H1 (cell line): ENCODE results near the gene ST6GALNAC3. TPM values are rescaled to one million over a fixed set of nuclear protein-coding genes. Genes with fewer than 3 reads are reported as not detected.
A peak's percentile ranks its signal among the peaks of the same experiment; 100 is the strongest.

Experiments
- CTCF ChIA-PET: fragments of 300-600 bp; sonication (Branson Sonifier 250); formaldehyde crosslinking; loops from one replicate; lab custom pipeline; 2021; ENCODE audit not compliant: partially characterized antibody; lab: Charles Lee
- POLR2A ChIA-PET: fragments of 300-600 bp; sonication (Branson Sonifier 250); formaldehyde crosslinking; loops from one replicate; lab custom pipeline; 2021; ENCODE audit warnings: inconsistent platforms; ENCODE audit not compliant: partially characterized antibody; lab: Charles Lee
- DNase-seq, 2 experiments: peaks; one replicate each; pipeline versions ENCODE4 v3.0.0 to v3.0.0-alpha.2; 2010 to 2022; ENCODE audit warnings: low spot score in 2 of 2, low read depth in 1 of 2, mixed read lengths in 1 of 2
- FAIRE-seq: peaks from 2 replicates; lab custom pipeline; 2011; peaks lifted over from hg19 to GRCh38; lab: Jason Lieb, UNC
- H2AFZ ChIP-seq: 2 replicates; pipeline ENCODE4 v1.8.1; 2012; ENCODE audit warnings: low read length, inconsistent platforms
- H2AK5ac ChIP-seq: 2 replicates; pipeline ENCODE4 v1.6.1; 2013; ENCODE audit warnings: low read depth, low read length
- H2BK120ac ChIP-seq: replicated peaks from 2 replicates; pipeline ENCODE3; 2013; ENCODE audit warnings: low read depth, low read length, inconsistent platforms
- H2BK12ac ChIP-seq: 2 replicates; pipeline ENCODE4 v1.6.1; 2013; ENCODE audit warnings: low read depth, low read length
- H2BK15ac ChIP-seq: 2 replicates; pipeline ENCODE4 v1.6.1; 2013; ENCODE audit warnings: low read length
- H2BK20ac ChIP-seq: 2 replicates; pipeline ENCODE4 v1.6.1; 2013; ENCODE audit warnings: low read length
- H2BK5ac ChIP-seq: 2 replicates; pipeline ENCODE4 v1.6.1; 2013; ENCODE audit warnings: low read depth, low read length
- H3K14ac ChIP-seq: 2 replicates; pipeline ENCODE4 v1.6.1; 2013; ENCODE audit warnings: inconsistent platforms; ENCODE audit not compliant: insufficient read length
- H3K18ac ChIP-seq: 2 replicates; pipeline ENCODE4 v1.6.1; 2013; ENCODE audit warnings: low read length; ENCODE audit errors: extremely low read depth
- H3K23ac ChIP-seq: 2 replicates; pipeline ENCODE4 v1.6.1; 2013; ENCODE audit warnings: inconsistent platforms; ENCODE audit not compliant: insufficient read length
- H3K23me2 ChIP-seq: 2 replicates; pipeline ENCODE4 v1.6.1; 2013; ENCODE audit warnings: low read depth, low read length
- H3K27ac ChIP-seq: 2 replicates; pipeline ENCODE4 v1.6.1; 2011; ENCODE audit warnings: low read depth, low read length, inconsistent platforms
- H3K27me3 ChIP-seq, 4 experiments: replicated peaks in 1 of 4; 1 replicate in 1 of 4; 2 replicates in 3 of 4; pipeline versions ENCODE4 v1.6.1 to v1.8.1; 2011 to 2013; ENCODE audit warnings: low read length in 3 of 4, mild to moderate bottlenecking in 3 of 4, inconsistent platforms in 2 of 4, mixed read lengths in 2 of 4, moderate library complexity in 1 of 4; ENCODE audit not compliant: control insufficient read depth in 3 of 4, insufficient read depth in 3 of 4; ENCODE audit errors: extremely low read depth in 1 of 4
- H3K36me3 ChIP-seq, 4 experiments: 2 replicates each; pipeline versions ENCODE4 v1.6.1 to v1.8.1; 2011 to 2013; ENCODE audit warnings: mild to moderate bottlenecking in 4 of 4, low read length in 3 of 4, moderate library complexity in 2 of 4, control low read depth in 1 of 4, inconsistent platforms in 1 of 4; ENCODE audit not compliant: insufficient read depth in 4 of 4, control insufficient read depth in 2 of 4
- H3K4ac ChIP-seq: replicated peaks from 2 replicates; pipeline ENCODE3; 2013; ENCODE audit warnings: low read length, low read depth, mixed read lengths, inconsistent platforms; ENCODE audit not compliant: insufficient read length
- H3K4me1 ChIP-seq, 4 experiments: replicated peaks in 1 of 4; 1 replicate in 1 of 4; 2 replicates in 3 of 4; pipeline versions ENCODE4 v1.6.1 to v1.8.1; 2011 to 2013; ENCODE audit warnings: low read length in 3 of 4, inconsistent platforms in 2 of 4, mixed read lengths in 1 of 4; ENCODE audit not compliant: insufficient read depth in 4 of 4, control insufficient read depth in 3 of 4
- H3K4me2 ChIP-seq, 2 experiments: 2 replicates each; pipeline versions ENCODE4 v1.6.1 to v1.8.1; 2011 to 2013; ENCODE audit warnings: low read depth in 2 of 2, low read length in 2 of 2, control low read depth in 1 of 2, inconsistent platforms in 1 of 2, mild to moderate bottlenecking in 1 of 2; ENCODE audit not compliant: insufficient read depth in 1 of 2
- H3K4me3 ChIP-seq, 4 experiments: fragments of 200-600, 300-600 bp in 1 of 4; sonication (generic), shearing (Covaris generic), sonication (Bioruptor Twin) in 1 of 4; 2 replicates each; pipeline versions ENCODE4 v1.5.1 to v1.8.1; 2011 to 2016; ENCODE audit warnings: low read length in 4 of 4, low read depth in 3 of 4, control low read depth in 2 of 4, inconsistent platforms in 2 of 4, mild to moderate bottlenecking in 2 of 4, mixed read lengths in 1 of 4, moderate library complexity in 1 of 4; ENCODE audit not compliant: insufficient read depth in 2 of 4; ENCODE audit errors: extremely low read depth in 1 of 4
- H3K56ac ChIP-seq: replicated peaks from 2 replicates; pipeline ENCODE3; 2013; ENCODE audit warnings: low read depth, mild to moderate bottlenecking, mixed read lengths, low read length, inconsistent platforms; ENCODE audit not compliant: insufficient read length
- H3K79me1 ChIP-seq: 2 replicates; pipeline ENCODE4 v1.6.1; 2013; ENCODE audit warnings: low read depth, low read length, control low read depth
- H3K79me2 ChIP-seq, 2 experiments: 2 replicates each; pipeline versions ENCODE4 v1.6.1 to v1.8.1; 2012 to 2013; ENCODE audit warnings: low read length in 2 of 2, mild to moderate bottlenecking in 2 of 2, inconsistent platforms in 1 of 2; ENCODE audit not compliant: insufficient read depth in 2 of 2, control insufficient read depth in 1 of 2
- H3K9ac ChIP-seq, 4 experiments: replicated peaks in 1 of 4; 1 replicate in 1 of 4; 2 replicates in 3 of 4; pipeline versions ENCODE4 v1.6.1 to v1.8.1; 2011 to 2013; ENCODE audit warnings: low read depth in 3 of 4, low read length in 3 of 4, control low read depth in 2 of 4, mild to moderate bottlenecking in 2 of 4, moderate library complexity in 2 of 4, inconsistent platforms in 1 of 4; ENCODE audit errors: extremely low read depth in 1 of 4
- H3K9me3 ChIP-seq, 2 experiments: 2 replicates each; pipeline versions ENCODE4 v1.6.1 to v1.8.1; 2012 to 2013; ENCODE audit warnings: mild to moderate bottlenecking in 2 of 2, moderate library complexity in 2 of 2, control low read depth in 1 of 2, inconsistent platforms in 1 of 2, low read depth in 1 of 2, low read length in 1 of 2, mixed read lengths in 1 of 2; ENCODE audit not compliant: insufficient read depth in 2 of 2
- H4K20me1 ChIP-seq, 2 experiments: replicated peaks in 1 of 2; 2 replicates each; pipeline versions ENCODE3 to v1.8.1; 2011 to 2013; ENCODE audit warnings: inconsistent platforms in 2 of 2, low read length in 2 of 2, mild to moderate bottlenecking in 1 of 2; ENCODE audit not compliant: insufficient read depth in 2 of 2, control insufficient read depth in 1 of 2
- H4K5ac ChIP-seq: 2 replicates; pipeline ENCODE4 v1.6.1; 2013; ENCODE audit warnings: low read length, low read depth, mixed read lengths, inconsistent platforms; ENCODE audit not compliant: insufficient read length
- H4K8ac ChIP-seq: 2 replicates; pipeline ENCODE4 v1.8.0; 2013; ENCODE audit warnings: mild to moderate bottlenecking, moderate library complexity, low read length, inconsistent platforms; ENCODE audit not compliant: insufficient read depth; ENCODE audit errors: extremely low read depth
- H4K91ac ChIP-seq: replicated peaks from 2 replicates; pipeline ENCODE3; 2013; ENCODE audit warnings: low read length, mixed read lengths, inconsistent platforms; ENCODE audit not compliant: insufficient read length
- EP300 ChIP-seq, 2 experiments: IDR thresholded peaks; 1 replicate in 1 of 2; 2 replicates in 1 of 2; pipeline ENCODE4 v1.6.1; 2011 to 2012; ENCODE audit warnings: low read depth in 2 of 2, low read length in 2 of 2, mild to moderate bottlenecking in 2 of 2, borderline replicate concordance in 1 of 2, inconsistent platforms in 1 of 2, moderate library complexity in 1 of 2
- EZH2 ChIP-seq: fragments of 200-600 bp; sonication (generic); IDR thresholded peaks from 2 replicates; pipeline ENCODE4 v1.7.1; 2012; ENCODE audit warnings: low read depth, mild to moderate bottlenecking, moderate library complexity, low read length, inconsistent platforms; ENCODE audit not compliant: severe bottlenecking
- KDM5A ChIP-seq: fragments of 200-600 bp; IDR thresholded peaks from 2 replicates; pipeline ENCODE4 v1.7.1; 2012; ENCODE audit warnings: mild to moderate bottlenecking, low read length, inconsistent platforms, mixed read lengths
- SAP30 ChIP-seq: fragments of 300-600 bp; sonication (generic); IDR thresholded peaks from 2 replicates; pipeline ENCODE4 v1.7.1; 2012; ENCODE audit warnings: low read length, moderate library complexity, mild to moderate bottlenecking, inconsistent platforms; ENCODE audit not compliant: insufficient read depth, insufficient replicate concordance
- SIRT6 ChIP-seq: IDR thresholded peaks from one replicate; pipeline ENCODE4 v1.7.1; 2012; ENCODE audit warnings: low read length, inconsistent platforms
- SP2 ChIP-seq: IDR thresholded peaks from 2 replicates; pipeline ENCODE4 v1.6.1; 2012; ENCODE audit warnings: mild to moderate bottlenecking, low read length, inconsistent platforms
- SP4 ChIP-seq: IDR thresholded peaks from 2 replicates; pipeline ENCODE4 v1.6.1; 2012; ENCODE audit warnings: low read length, inconsistent platforms
- WGBS, 2 experiments: shearing (Covaris generic) in 1 of 2; methylation state at CpG; one replicate each; pipeline versions ENCODE4 v1.1.6 to v1.1.7; 2013 to 2015; ENCODE audit warnings: low lambda C conversion rate in 2 of 2, mixed read lengths in 2 of 2, inconsistent platforms in 1 of 2, low coverage in 1 of 2, missing lambda C conversion rate in 1 of 2; ENCODE audit not compliant: insufficient replicate concordance in 2 of 2, insufficient coverage in 1 of 2, insufficient read length in 1 of 2; ENCODE audit errors: extremely low coverage in 1 of 2, missing lambda C conversion rate in 1 of 2; 5-methylcytosine and 5-hydroxymethylcytosine counted together
- polyA plus RNA-seq, 7 experiments: library from polyadenylated mRNA; depleted of rRNA in 3 of 7; stranded (reverse) in 5 of 7; unstranded in 2 of 7; fragments of >200 nt in 5 of 7; fragments of 200-250 nt in 2 of 7; gene quantifications; 1 replicate in 5 of 7; 2 replicates in 1 of 7; 4 replicates in 1 of 7; pipeline versions ENCODE4 v1.2.1 to v1.2.3, GENCODE V29; 2011 to 2013; ENCODE audit warnings: missing spikeins in 2 of 7, mixed read lengths in 2 of 7
- total RNA-seq: library from RNA; stranded (reverse); fragmentation: NEBNext Ultra II Directional; extraction: Animal tissue kit (Norgen Biotek cat#: 25700); gene quantifications from 2 replicates; pipeline ENCODE4 v1.2.1, GENCODE V29; 2021

ST6GALNAC3 gene
- total and polyA plus RNA-seq, 2 of the 8 experiments (the other 6 are each of a cell fraction or from before 2014, with no cell fraction given): 4.9 to 19.0 TPM

DNA sequence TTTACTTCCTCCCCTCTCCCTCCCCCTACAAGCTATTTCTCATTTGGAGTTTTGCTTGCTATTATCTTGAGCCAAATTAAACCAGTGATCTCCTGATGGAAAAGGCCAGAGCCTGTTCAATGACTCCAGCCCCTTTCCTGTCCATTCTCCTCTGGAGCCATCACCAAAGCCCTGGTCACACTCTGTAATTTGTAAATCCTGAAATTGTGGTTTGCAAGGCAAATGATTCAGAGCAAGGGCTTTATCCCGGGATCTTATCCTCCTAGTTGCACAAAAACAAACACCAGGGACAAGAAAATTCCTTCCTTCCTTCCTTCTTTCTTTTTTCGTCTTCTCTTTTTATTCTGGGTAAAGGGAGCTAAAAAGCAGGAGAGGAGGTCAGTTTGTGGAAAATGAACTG lies 426.6 kb downstream of the ST6GALNAC3 start:
- no peaks in the 10 kb centered on the region for H3K36me3 ChIP-seq
- TF ChIP-seq SP4 (no peak), SIRT6 (no peak), EZH2 (no peak), EP300 (IDR thresholded peaks at IDR 0.05; ENCODE audit: borderline replicate concordance in 1 of 2, low read depth in 2 of 2, low read length in 2 of 2) (no peak), SP2 (no peak), KDM5A (no peak), SAP30 (no peak)
- TF ChIP-seq, all 59 proteins: peak for 0
- Histone ChIP-seq H3K14ac (no peak overlapping the region), H3K9me3 (no peaks in the 10 kb centered on the region), H3K79me1 (no peaks in the 10 kb centered on the region), H4K91ac (peak overlapping the region; percentile 13), H2BK120ac (peak overlapping the region; percentile 14), H3K4me2 (peak overlapping the region; percentile 15 to 51; a peak in 3 of 4 replicates), H3K23ac (no peak overlapping the region), H4K8ac (no peak overlapping the region), H2BK20ac (no peak overlapping the region), H3K4ac (no peak overlapping the region), H3K27me3 (peaks cover 0 to 1% (median 0%) of the 10 kb centered on the region in 4 experiments; a peak in 1 of 7 replicates), H3K23me2 (no peaks in the 10 kb centered on the region), H3K9ac (peak overlapping the region in 1 of 4 experiments; percentile 34; a peak in 1 of 7 replicates), H3K27ac (no peak overlapping the region; the same call in 1 of the 2 replicates), H2AFZ (no peak overlapping the region; the same call in 1 of the 2 replicates), H3K4me1 (peaks cover 7 to 28% (median 14%) of the 10 kb centered on the region in 4 experiments; a peak in 5 of 7 replicates), H2AK5ac (no peak overlapping the region), H3K4me3 (peak overlapping the region in 1 of 4 experiments; percentile 20; a peak in 2 of 8 replicates), H2BK5ac (peak overlapping the region; percentile 58; the same call in 1 of the 2 replicates), H3K56ac (no peak overlapping the region), H2BK12ac (no peak overlapping the region), H3K79me2 (no peaks in the 10 kb centered on the region), H4K20me1 (no peaks in the 10 kb centered on the region), H2BK15ac (no peak overlapping the region), H3K18ac (no peak overlapping the region; the same call in 1 of the 2 replicates), H4K5ac (no peak overlapping the region)
- DNase-seq (no peak), FAIRE-seq (no peak)
- CTCF ChIA-PET: interaction anchor here (2.6 kb wide), 1 partner anchor 170 kb away, joined by 5 read pairs; no protein-coding TSS in a partner anchor
- POLR2A ChIA-PET: interaction anchor here (1.2 kb wide), 1 partner anchor 10 kb away, joined by 3 read pairs; no protein-coding TSS in a partner anchor
- WGBS, 2 experiments: 46% methylated on average over 2 of the region's 2 CpGs; no CpG with 5 or more reads in 1 of the 2 experiments
